HepG2 (cell line): Measurements from ENCODE around the gene RAB6B. TPM values are rescaled to one million over a fixed set of nuclear protein-coding genes. Genes with fewer than 3 reads are reported as not detected.

Source experiments
- ATAC-seq: fragments of 200-7000 bp; cut with Tn5 transposase; 3 replicates; pipeline ENCODE4 v1.9.1; 2020; ENCODE audit warnings: mild to moderate bottlenecking, moderate library complexity
- BruUV-seq: library from RNA; stranded (reverse); fragments of 400-500 nt; replicated peaks from 2 replicates; lab custom pipeline; 2021; lab: Mats Ljungman, UMichigan
- CTCF ChIA-PET: fragments of 300-600 bp; formaldehyde crosslinking; extraction: SDS; loops from one replicate; lab custom pipeline; 2021; ENCODE audit warnings: low total read pairs, inconsistent platforms, low intra/inter-chr PET ratio; lab: Yijun Ruan, JAX
- POLR2A ChIA-PET: fragments of 350-600 bp; sonication (Branson Sonifier 250); formaldehyde crosslinking; loops from one replicate; lab custom pipeline; 2020; ENCODE audit warnings: antibody characterized with exemption, inconsistent platforms; lab: Yijun Ruan, JAX
- DNase-seq: peaks from one replicate; pipeline ENCODE4 v3.0.0-alpha.2; 2015; ENCODE audit warnings: low spot score
- FAIRE-seq: peaks from 3 replicates; lab custom pipeline; 2011; peaks lifted over from hg19 to GRCh38; lab: Jason Lieb, UNC
- H2AFZ ChIP-seq: one replicate; pipeline ENCODE4 v1.6.1; 2011; ENCODE audit warnings: low read length, inconsistent platforms
- H3K27ac ChIP-seq: fragments of 300-600 bp; 3 replicates; pipeline ENCODE4 v1.8.0; 2011; ENCODE audit warnings: mixed run types, mild to moderate bottlenecking, mixed read lengths, low read length, inconsistent platforms; ENCODE audit not compliant: insufficient read depth; ENCODE audit errors: extremely low read length
- H3K27me3 ChIP-seq, 2 experiments: fragments of 200-600 bp in 1 of 2; 2 replicates in 1 of 2; 3 replicates in 1 of 2; pipeline versions ENCODE4 v1.6.0 to v1.8.0; 2011; ENCODE audit warnings: low read length in 2 of 2, mild to moderate bottlenecking in 2 of 2, moderate library complexity in 2 of 2, inconsistent platforms in 1 of 2; ENCODE audit not compliant: insufficient read depth in 2 of 2, control insufficient read depth in 1 of 2
- H3K36me3 ChIP-seq, 2 experiments: fragments of 200-600 bp in 1 of 2; replicated peaks in 1 of 2; 2 replicates in 1 of 2; 3 replicates in 1 of 2; pipeline versions ENCODE4 v1.5.1 to v1.8.0; 2011; ENCODE audit warnings: low read length in 2 of 2, inconsistent platforms in 1 of 2; ENCODE audit not compliant: insufficient read depth in 2 of 2, control insufficient read depth in 1 of 2
- H3K4me1 ChIP-seq: 2 replicates; pipeline ENCODE4 v1.5.1; 2012; ENCODE audit warnings: low read length, inconsistent platforms; ENCODE audit not compliant: insufficient read depth
- H3K4me2 ChIP-seq: 2 replicates; pipeline ENCODE4 v1.6.0; 2011; ENCODE audit warnings: low read depth, low read length, inconsistent platforms
- H3K4me3 ChIP-seq, 3 experiments: fragments of 200-600 bp in 1 of 3; sonication (generic), shearing (Covaris generic) in 1 of 3; replicated peaks in 1 of 3; 2 replicates each; pipeline ENCODE4 v1.5.1; 2011 to 2016; ENCODE audit warnings: low read length in 3 of 3, inconsistent platforms in 2 of 3, low read depth in 2 of 3, mild to moderate bottlenecking in 2 of 3, control low read depth in 1 of 3, mixed read lengths in 1 of 3; ENCODE audit not compliant: insufficient read depth in 1 of 3
- H3K79me2 ChIP-seq: one replicate; pipeline ENCODE4 v1.6.1; 2011; ENCODE audit warnings: low read length, inconsistent platforms; ENCODE audit not compliant: insufficient read depth
- H3K9ac ChIP-seq: 2 replicates; pipeline ENCODE4 v1.6.0; 2011; ENCODE audit warnings: mild to moderate bottlenecking, low read depth, low read length, inconsistent platforms; ENCODE audit not compliant: insufficient read depth
- H3K9me3 ChIP-seq: 2 replicates; pipeline ENCODE4 v1.5.1; 2012; ENCODE audit warnings: mild to moderate bottlenecking, low read length
- H4K20me1 ChIP-seq: 2 replicates; pipeline ENCODE4 v1.6.0; 2011; ENCODE audit warnings: inconsistent platforms, mild to moderate bottlenecking, low read length, moderate library complexity; ENCODE audit not compliant: insufficient read depth
- FLYWCH1 ChIP-seq: sonication (generic); formaldehyde crosslinking; IDR thresholded peaks from 2 replicates; pipeline ENCODE4 v1.8.1; 2023; ENCODE audit warnings: mild to moderate bottlenecking, missing genetic modification reagents
- MXI1 ChIP-seq: IDR thresholded peaks from 3 replicates; pipeline ENCODE4 v1.6.1; 2012; ENCODE audit warnings: low read depth, low read length, inconsistent platforms, borderline replicate concordance
- SRSF9 ChIP-seq: fragments of 200-400 bp; formaldehyde crosslinking; IDR thresholded peaks from 2 replicates; pipeline ENCODE4 v1.6.1; 2018; ENCODE audit warnings: borderline replicate concordance, mild to moderate bottlenecking, low read depth, low read length; ENCODE audit not compliant: insufficient read depth, poor library complexity, severe bottlenecking
- TEAD3 ChIP-seq: optimal IDR thresholded peaks from 2 replicates; pipeline ENCODE3; 2016; ENCODE audit warnings: borderline replicate concordance
- ZFP41 ChIP-seq: sonication (generic); formaldehyde crosslinking; IDR thresholded peaks from 2 replicates; pipeline ENCODE4 v1.4.0; 2020; ENCODE audit warnings: mild to moderate bottlenecking, missing genetic modification reagents, borderline replicate concordance
- ZNF251 ChIP-seq: sonication (generic); formaldehyde crosslinking; IDR thresholded peaks from 2 replicates; pipeline ENCODE4 v1.9.0; 2021; ENCODE audit warnings: mild to moderate bottlenecking, missing genetic modification reagents
- ZNF484 ChIP-seq: sonication (generic); formaldehyde crosslinking; IDR thresholded peaks from 2 replicates; pipeline ENCODE4 v1.5.1; 2020; ENCODE audit warnings: mild to moderate bottlenecking, low read depth, missing genetic modification reagents, borderline replicate concordance
- ZNF569 ChIP-seq: sonication (generic); formaldehyde crosslinking; IDR thresholded peaks from 2 replicates; pipeline ENCODE4 v1.5.0; 2020; ENCODE audit warnings: mild to moderate bottlenecking, missing genetic modification reagents, moderate library complexity, borderline replicate concordance
- ZSCAN12 ChIP-seq: sonication (generic); formaldehyde crosslinking; IDR thresholded peaks from 2 replicates; pipeline ENCODE4 v1.9.0; 2021; ENCODE audit warnings: mild to moderate bottlenecking, missing genetic modification reagents
- WGBS: methylation state at CpG from one replicate; pipeline ENCODE4 v1.1.6; 2017; ENCODE audit warnings: low lambda C conversion rate; 5-methylcytosine and 5-hydroxymethylcytosine counted together
- in situ Hi-C: cut with HindIII; loops from 2 replicates; pipeline ENCODE4 v1.10.0; 2017; ENCODE audit warnings: low pct_unique_long_range_greater_than_20kb; ENCODE audit not compliant: extremely low pct_ligation_motif_present
- intact Hi-C: fragments of 100-400 bp; cut with micrococcal nuclease; formaldehyde crosslinking; loops from one replicate; pipeline ENCODE4 v1.10.0; 2022; ENCODE audit not compliant: unreplicated experiment
- polyA plus RNA-seq, 8 experiments: library from polyadenylated mRNA; depleted of rRNA in 3 of 8; stranded (reverse) in 7 of 8; unstranded in 1 of 8; fragments of >200 nt; fragmentation: Illumina TruSeq in 4 of 8; extraction: Trizol in 4 of 8; gene quantifications; 2 replicates each; pipeline versions ENCODE4 v1.2.1 to v1.2.3, GENCODE V29; 2011 to 2016; ENCODE audit warnings: low read depth in 4 of 8, missing spikeins in 1 of 8, mixed read lengths in 1 of 8; ENCODE audit not compliant: insufficient read depth in 1 of 8
- total RNA-seq, 5 experiments: library from RNA; depleted of rRNA; stranded (reverse); fragments of >200 nt; fragmentation: Illumina TruSeq; extraction: Trizol; gene quantifications; 2 replicates each; pipeline ENCODE4 v1.2.3, GENCODE V29; 2016; ENCODE audit warnings: low read depth in 1 of 5
- TF ChIP-seq, protein P1 (sequence below): sonication (generic); formaldehyde crosslinking; IDR thresholded peaks from 2 replicates; pipeline ENCODE4 v1.4.0; 2020; ENCODE audit warnings: mild to moderate bottlenecking, missing genetic modification reagents
- TF ChIP-seq, protein P2 (sequence below): sonication (generic); formaldehyde crosslinking; IDR thresholded peaks from 2 replicates; pipeline ENCODE4 v1.8.0; 2022; ENCODE audit warnings: mild to moderate bottlenecking, missing genetic modification reagents, moderate library complexity

Gene RAB6B
- total and polyA plus RNA-seq, 2 of the 13 experiments (the other 11 are each of a cell fraction or from before 2014, with no cell fraction given) = 0.16 TPM; not detected in 1

DNA sequence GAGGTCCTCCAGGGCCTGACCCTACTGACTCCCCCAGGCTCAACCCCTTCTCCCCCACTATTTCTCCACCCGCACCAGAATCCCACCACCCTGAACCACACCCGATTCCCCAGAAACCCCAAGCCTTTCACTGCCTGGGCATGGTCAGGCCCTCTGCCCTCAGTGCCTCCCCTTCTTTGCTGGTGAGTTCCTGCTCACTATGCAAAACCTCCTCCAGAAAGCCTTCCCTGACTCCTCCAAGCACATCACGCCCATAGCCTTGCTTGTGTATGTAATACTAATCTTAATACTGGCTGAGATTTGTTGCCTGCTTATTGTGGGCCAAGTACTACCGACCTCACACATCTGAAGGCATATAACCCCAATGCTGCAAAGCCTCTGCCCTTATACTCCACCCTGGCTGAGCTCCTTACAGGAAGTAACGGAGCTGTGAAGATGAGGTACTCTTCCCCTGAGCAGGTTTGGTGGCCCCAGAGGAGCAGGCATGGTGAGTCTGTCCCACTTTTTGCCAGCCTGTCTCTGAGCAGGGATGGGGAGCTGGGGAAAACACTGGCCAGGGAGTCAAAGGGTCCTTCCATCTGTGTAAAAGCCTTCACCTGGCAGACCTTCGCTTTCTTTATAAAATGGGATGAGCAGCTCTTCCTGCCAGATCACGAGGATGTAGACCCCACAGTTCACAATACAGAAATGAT lies 9.5 kb downstream of the RAB6B start:
- Histone ChIP-seq H2AFZ (no peak overlapping the region), H3K27me3 (peaks cover 4 to 19% of the 10 kb centered on the region in 2 experiments; a peak in 4 of 5 replicates), H3K4me3 (no peak overlapping the region), H3K9ac (no peak overlapping the region), H3K9me3 (no peaks in the 10 kb centered on the region), H3K4me2 (no peak overlapping the region), H3K36me3 (no peaks in the 10 kb centered on the region), H3K79me2 (no peaks in the 10 kb centered on the region), H3K27ac (no peak overlapping the region), H4K20me1 (no peaks in the 10 kb centered on the region), H3K4me1 (no peaks in the 10 kb centered on the region)
- POLR2A ChIA-PET = no interaction called here
- intact Hi-C loops (no loop called here), in situ Hi-C loops (no loop called here)
- DNase-seq (no peak), ATAC-seq (no peak), FAIRE-seq (no peak)
- CTCF ChIA-PET = no interaction called here
- no peak for TF ChIP-seq ZNF251 (CRISPR knock-in tag)
- TF ChIP-seq TEAD3 (CRISPR knock-in tag) = no peak
- TF ChIP-seq, protein P1, sequence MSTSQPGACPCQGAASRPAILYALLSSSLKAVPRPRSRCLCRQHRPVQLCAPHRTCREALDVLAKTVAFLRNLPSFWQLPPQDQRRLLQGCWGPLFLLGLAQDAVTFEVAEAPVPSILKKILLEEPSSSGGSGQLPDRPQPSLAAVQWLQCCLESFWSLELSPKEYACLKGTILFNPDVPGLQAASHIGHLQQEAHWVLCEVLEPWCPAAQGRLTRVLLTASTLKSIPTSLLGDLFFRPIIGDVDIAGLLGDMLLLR = no peak
- TF ChIP-seq ZNF484 (CRISPR knock-in tag) = no peak
- no peak for TF ChIP-seq MXI1
- no peak for TF ChIP-seq ZSCAN12 (CRISPR knock-in tag)
- no peak for TF ChIP-seq FLYWCH1 (CRISPR knock-in tag)
- TF ChIP-seq, protein P2, sequence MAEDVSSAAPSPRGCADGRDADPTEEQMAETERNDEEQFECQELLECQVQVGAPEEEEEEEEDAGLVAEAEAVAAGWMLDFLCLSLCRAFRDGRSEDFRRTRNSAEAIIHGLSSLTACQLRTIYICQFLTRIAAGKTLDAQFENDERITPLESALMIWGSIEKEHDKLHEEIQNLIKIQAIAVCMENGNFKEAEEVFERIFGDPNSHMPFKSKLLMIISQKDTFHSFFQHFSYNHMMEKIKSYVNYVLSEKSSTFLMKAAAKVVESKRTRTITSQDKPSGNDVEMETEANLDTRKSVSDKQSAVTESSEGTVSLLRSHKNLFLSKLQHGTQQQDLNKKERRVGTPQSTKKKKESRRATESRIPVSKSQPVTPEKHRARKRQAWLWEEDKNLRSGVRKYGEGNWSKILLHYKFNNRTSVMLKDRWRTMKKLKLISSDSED (CRISPR knock-in tag) = no peak
- TF ChIP-seq SRSF9 = no peak
- TF ChIP-seq ZNF569 = no peak
- no peak for TF ChIP-seq ZFP41 (CRISPR knock-in tag)
- WGBS = 7% methylated on average over 7 of the region's 7 CpGs
- BruUV-seq = no TSS peak
